Stimulated activated naive CD4-positive, alpha-beta T cell treated with Interleukin-2 at 50 U/mL for 16 hours (primary cell): ENCODE measurements around the gene C16orf86.
"Not testable (repeated sequence)": the region's sequence is repeated elsewhere in the genome, so short reads cannot be mapped to it uniquely, and the experiment has no call there.

ENCODE experiments used
- DNase-seq: peaks from one replicate; lab custom pipeline; 2025; lab: John Stamatoyannopoulos, UW

C16orf86 gene

GRCh38 chr16:67693517-67694285, 27.1 kb downstream of the C16orf86 start:
- not testable (repeated sequence) for DNase-seq

- no peak for DNase-seq
Observed at GRCh38 chr16:67694611-67695010, 28.0 kb downstream of the C16orf86 start.

GRCh38 chr16:67697422-67698185, 31.0 kb downstream of the C16orf86 start:
- no peak for DNase-seq

GRCh38 chr16:67699265-67699664, 32.7 kb downstream of the C16orf86 start:
- DNase-seq: no peak

- DNase-seq: no peak
Observed at GRCh38 chr16:67701420-67701819, 34.8 kb downstream of the C16orf86 start.

GRCh38 chr16:67702130-67702529, 35.5 kb downstream of the C16orf86 start:
- DNase-seq: no peak

- DNase-seq: no peak
Observed at GRCh38 chr16:67703626-67704025, 37.0 kb downstream of the C16orf86 start.

- DNase-seq: no peak
Observed at GRCh38 chr16:67704110-67704509, 37.5 kb downstream of the C16orf86 start.

- DNase-seq: no peak
Observed at GRCh38 chr16:67707210-67707609, 40.6 kb downstream of the C16orf86 start.

GRCh38 chr16:67707790-67708189, 41.2 kb downstream of the C16orf86 start:
- DNase-seq: no peak

GRCh38 chr16:67708368-67708771, 41.8 kb downstream of the C16orf86 start:
- no peak for DNase-seq

- no peak for DNase-seq
Observed at GRCh38 chr16:67709050-67709449, 42.4 kb downstream of the C16orf86 start.

GRCh38 chr16:67710607-67711006, 44.0 kb downstream of the C16orf86 start:
- DNase-seq: no peak

GRCh38 chr16:67713647-67714273, 47.1 kb downstream of the C16orf86 start:
- DNase-seq: no peak

- no peak for DNase-seq
Observed at GRCh38 chr16:67714522-67714921, 47.9 kb downstream of the C16orf86 start.

GRCh38 chr16:67716097-67716496, 49.5 kb downstream of the C16orf86 start:
- DNase-seq: no peak
